ENCODE results near the gene GSG1L.

- TF ChIP-seq POLR2A (IDR thresholded peaks at IDR 0.05; ENCODE audit: low read length) (no peak), GATA1 (IDR thresholded peaks at IDR 0.05; ENCODE audit: low read depth, low read length) (no peak)
Measured at GRCh38 chr16:28110479-28110878, 47.0 kb upstream of the GSG1L start.

Measured in erythroblast (primary cell).